Panc1 (cell line): ENCODE results near the gene RBBP5. TPM values are rescaled to one million over a fixed set of nuclear protein-coding genes. Genes with fewer than 3 reads are reported as not detected.
A peak's percentile ranks its signal among the peaks of the same experiment; 100 is the strongest.

Source experiments
- ATAC-seq: fragments of 200-7000 bp; cut with Tn5 transposase; 2 replicates; pipeline ENCODE4 v1.9.1; 2020; ENCODE audit warnings: mild to moderate bottlenecking, moderate library complexity
- BruUV-seq: library from RNA; stranded (reverse); fragments of 400-500 nt; replicated peaks from 2 replicates; lab custom pipeline; 2021; lab: Mats Ljungman, UMichigan
- CTCF ChIA-PET: fragments of 300-600 bp; sonication (Branson Sonifier 250); formaldehyde crosslinking; loops from one replicate; lab custom pipeline; 2022; ENCODE audit warnings: antibody characterized with exemption; lab: Charles Lee
- POLR2A ChIA-PET: fragments of 300-600 bp; sonication (Branson Sonifier 250); formaldehyde crosslinking; loops from one replicate; lab custom pipeline; 2022; ENCODE audit warnings: antibody characterized with exemption; lab: Charles Lee
- DNase-seq: peaks from one replicate; pipeline ENCODE4 v3.0.0-alpha.2; 2010; ENCODE audit warnings: low read depth, low spot score
- H3K27ac ChIP-seq: 2 replicates; pipeline ENCODE4 v1.5.1; 2011; ENCODE audit warnings: mild to moderate bottlenecking, low read length, inconsistent platforms
- H3K27me3 ChIP-seq: fragments of 200-500 bp; sonication (Bioruptor generic); 2 replicates; pipeline ENCODE4 v1.6.0; 2014; ENCODE audit warnings: low read length, inconsistent platforms; ENCODE audit not compliant: control insufficient read depth, insufficient read depth
- H3K36me3 ChIP-seq: fragments of 200-500 bp; sonication (Bioruptor generic); 2 replicates; pipeline ENCODE4 v1.5.1; 2014; ENCODE audit warnings: inconsistent platforms, mild to moderate bottlenecking, low read length, moderate library complexity; ENCODE audit not compliant: control insufficient read depth, insufficient read depth
- H3K4me1 ChIP-seq: 2 replicates; pipeline ENCODE4 v1.5.1; 2011; ENCODE audit warnings: inconsistent platforms, mild to moderate bottlenecking, low read length, moderate library complexity; ENCODE audit not compliant: control insufficient read depth, insufficient read depth
- H3K4me3 ChIP-seq, 2 experiments: 2 replicates each; pipeline ENCODE4 v1.5.1; 2011 to 2012; ENCODE audit warnings: low read depth in 2 of 2, low read length in 2 of 2, mild to moderate bottlenecking in 2 of 2, inconsistent platforms in 1 of 2, moderate library complexity in 1 of 2
- H3K9me3 ChIP-seq: fragments of 200-500 bp; sonication (Bioruptor generic); 2 replicates; pipeline ENCODE4 v1.5.1; 2014; ENCODE audit warnings: low read depth, mild to moderate bottlenecking, inconsistent platforms, low read length, moderate library complexity; ENCODE audit not compliant: control insufficient read depth, insufficient read depth
- CTCF ChIP-seq: fragments of 450-650 bp; IDR thresholded peaks from 2 replicates; pipeline ENCODE4 v1.5.1; 2017; ENCODE audit warnings: mild to moderate bottlenecking
- POLR2AphosphoS5 ChIP-seq: IDR thresholded peaks from 2 replicates; pipeline ENCODE4 v1.6.1; 2012; ENCODE audit warnings: mild to moderate bottlenecking, low read depth, low read length, moderate library complexity
- REST ChIP-seq, 2 experiments: IDR thresholded peaks; 2 replicates each; pipeline ENCODE4 v1.6.1; 2011 to 2012; ENCODE audit warnings: low read depth in 2 of 2, control low read depth in 1 of 2, low read length in 1 of 2, mild to moderate bottlenecking in 1 of 2, moderate library complexity in 1 of 2; ENCODE audit not compliant: insufficient read depth in 1 of 2
- SIN3A ChIP-seq: IDR thresholded peaks from 2 replicates; pipeline ENCODE4 v1.6.1; 2012; ENCODE audit warnings: low read depth, mild to moderate bottlenecking, low read length, moderate library complexity, borderline replicate concordance; ENCODE audit not compliant: insufficient read depth
- TCF7L2 ChIP-seq: IDR thresholded peaks from 2 replicates; pipeline ENCODE4 v1.6.1; 2011; ENCODE audit warnings: mild to moderate bottlenecking, low read depth, low read length, inconsistent platforms
- in situ Hi-C: cut with HindIII; loops from 2 replicates; pipeline ENCODE4 v1.10.0; 2016; ENCODE audit warnings: low sequenced_read_pairs, low pct_unique_long_range_greater_than_20kb
- intact Hi-C: fragments of 100-400 bp; cut with micrococcal nuclease; formaldehyde crosslinking; loops from one replicate; pipeline ENCODE4 v1.10.0; 2022; ENCODE audit not compliant: unreplicated experiment
- total RNA-seq: library from RNA; stranded (reverse); gene quantifications from one replicate; pipeline ENCODE4 v1.2.1, GENCODE V29; 2021; ENCODE audit not compliant: unreplicated experiment

RBBP5 gene
- total RNA-seq, 1 experiment from 2014 or later = 22.2 TPM

- H3K27ac ChIP-seq = no peak overlapping the region
- peaks cover 15% of the 10 kb centered on the region; the same call in 1 of the 2 replicates for H3K27me3 ChIP-seq
- ChIA-PET POLR2A (no interaction called here), CTCF (interaction anchor here (0.7 kb wide), 1 partner anchor 153 kb away, joined by 6 read pairs; no protein-coding TSS in a partner anchor)
- H3K9me3 ChIP-seq = no peaks in the 10 kb centered on the region
- DNase-seq = no peak
- H3K36me3 ChIP-seq = no peaks in the 10 kb centered on the region
- in situ Hi-C loops = no loop called here
- no peak overlapping the region for H3K4me3 ChIP-seq
- no peak for ATAC-seq
- intact Hi-C loops = no loop called here
- peak; percentile 83 to 85 for TF ChIP-seq REST (IDR thresholded peaks at IDR 0.05; ENCODE audit: insufficient read depth in 1 of 2, low read depth in 2 of 2, low read length in 1 of 2)
- no peak for TF ChIP-seq SIN3A
- no peaks in the 10 kb centered on the region for H3K4me1 ChIP-seq
- BruUV-seq = no TSS peak
These were observed 77.0 kb downstream of the RBBP5 start for GRCh38 chr1:205044741-205045140.

- intact Hi-C loops = no loop called here
- ATAC-seq (no peak), DNase-seq (no peak)
- Histone ChIP-seq H3K4me1 (no peaks in the 10 kb centered on the region), H3K36me3 (no peaks in the 10 kb centered on the region), H3K27ac (no peak overlapping the region), H3K9me3 (no peaks in the 10 kb centered on the region), H3K4me3 (no peak overlapping the region), H3K27me3 (peaks cover 15% of the 10 kb centered on the region)
- in situ Hi-C loops = no loop called here
- TF ChIP-seq TCF7L2 = no peak
- no peak for TF ChIP-seq SIN3A
- TF ChIP-seq POLR2AphosphoS5 = no peak
- TF ChIP-seq REST (IDR thresholded peaks at IDR 0.05; ENCODE audit: insufficient read depth in 1 of 2, low read depth in 2 of 2, low read length in 1 of 2) = no peak
- TF ChIP-seq CTCF = no peak
- CTCF ChIA-PET = no interaction called here
- POLR2A ChIA-PET = no interaction called here
- BruUV-seq = no TSS peak
These were observed 77.9 kb downstream of the RBBP5 start for GRCh38 chr1:205043866-205044265.
